Measurements from ENCODE around the gene METTL16. TPM values are rescaled to one million over a fixed set of nuclear protein-coding genes. Genes with fewer than 3 reads are reported as not detected.
A peak's percentile ranks its signal among the peaks of the same experiment; 100 is the strongest.

METTL16 gene
- total and polyA plus RNA-seq, 9 of the 15 experiments (the other 6 are each of a cell fraction or from before 2014, with no cell fraction given), result 12.1 to 30.5 (median 19.8) TPM

DNA sequence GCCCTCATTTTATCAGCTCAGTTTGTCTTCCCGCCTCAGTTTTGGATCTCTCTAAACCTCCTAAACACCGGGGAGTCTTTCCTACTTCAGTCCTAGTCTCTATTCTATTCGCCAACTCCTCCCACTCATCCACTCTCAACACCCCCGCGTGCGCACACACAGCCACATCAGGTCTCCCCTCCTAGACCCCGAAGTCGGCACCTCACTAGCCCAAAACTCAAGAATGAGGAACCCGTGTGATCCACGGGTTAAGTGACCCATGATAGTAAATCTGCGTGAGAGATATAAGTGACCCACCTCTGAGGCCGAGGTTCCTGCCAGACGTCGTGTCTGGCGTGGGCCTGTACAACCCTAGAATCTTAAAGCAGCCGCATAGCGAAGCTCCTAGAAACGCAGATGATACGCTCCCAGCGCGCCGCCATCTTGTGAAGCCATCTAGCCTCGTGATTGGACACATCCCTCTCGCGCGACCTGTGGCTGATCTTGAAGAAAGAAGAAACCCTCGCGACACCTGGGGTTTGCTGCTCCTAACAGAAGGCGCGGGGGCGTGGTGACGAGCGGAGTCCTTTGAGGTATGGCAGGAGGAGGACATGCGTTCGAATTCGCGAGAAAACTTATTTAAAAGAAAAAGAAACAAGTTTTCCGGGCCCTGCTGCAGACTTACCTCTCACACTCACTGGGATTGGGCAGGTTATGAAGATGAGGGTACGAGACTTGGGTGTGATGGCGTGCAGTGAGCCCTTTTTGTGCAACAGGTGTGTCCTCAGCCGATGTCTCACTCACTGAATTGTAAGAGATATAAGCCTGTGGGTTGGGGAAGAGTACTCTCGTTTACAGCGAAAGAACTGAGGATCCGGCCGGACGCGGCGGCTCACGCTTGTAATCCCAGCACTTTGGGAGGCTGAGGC lies at the start of gene METTL16 (continued):
- TF ChIP-seq IRF2 (CRISPR knock-in tag; IDR thresholded peaks at IDR 0.05) (no peak), HOXB6 (CRISPR knock-in tag; IDR thresholded peaks at IDR 0.05; ENCODE audit: borderline replicate concordance) (no peak), HEY1 (CRISPR knock-in tag; IDR thresholded peaks at IDR 0.05; ENCODE audit: borderline replicate concordance) (no peak), E2F6 (IDR thresholded peaks at IDR 0.05; ENCODE audit: borderline replicate concordance in 1 of 2, extremely low read depth in 1 of 2, insufficient read depth in 1 of 2, insufficient read length in 1 of 2, low read depth in 1 of 2, low read length in 1 of 2, poor library complexity in 1 of 2, severe bottlenecking in 1 of 2) (peak in 1 of 2 experiments; percentile 7), CREB3L1 (IDR thresholded peaks at IDR 0.05; ENCODE audit: borderline replicate concordance, low read depth) (peak; percentile 59; the same call in 1 of the 2 replicates), ZBTB8A (IDR thresholded peaks at IDR 0.05; ENCODE audit: partially characterized antibody) (no peak), BRD9 (IDR thresholded peaks at IDR 0.05; ENCODE audit: low read depth, partially characterized antibody) (peak; percentile 20), ERF (CRISPR knock-in tag; IDR thresholded peaks at IDR 0.05) (no peak), NFATC3 (IDR thresholded peaks at IDR 0.05) (no peak), CREB1 (IDR thresholded peaks at IDR 0.05) (no peak), CREB1 (CRISPR knock-in tag; IDR thresholded peaks at IDR 0.05) (no peak), ZNF449 (CRISPR knock-in tag; IDR thresholded peaks at IDR 0.05) (no peak), HDAC3 (IDR thresholded peaks at IDR 0.05; ENCODE audit: borderline replicate concordance, partially characterized antibody) (no peak), SRSF3 (IDR thresholded peaks at IDR 0.05; ENCODE audit: insufficient read depth, low read length) (no peak), TCF3 (CRISPR knock-in tag; IDR thresholded peaks at IDR 0.05) (no peak), RFX7 (CRISPR knock-in tag; IDR thresholded peaks at IDR 0.05) (no peak), ZNF133 (CRISPR knock-in tag; IDR thresholded peaks at IDR 0.05) (no peak), NFYB (IDR thresholded peaks at IDR 0.05; ENCODE audit: extremely low read depth, insufficient read length) (no peak)
- TF ChIP-seq, protein P1, sequence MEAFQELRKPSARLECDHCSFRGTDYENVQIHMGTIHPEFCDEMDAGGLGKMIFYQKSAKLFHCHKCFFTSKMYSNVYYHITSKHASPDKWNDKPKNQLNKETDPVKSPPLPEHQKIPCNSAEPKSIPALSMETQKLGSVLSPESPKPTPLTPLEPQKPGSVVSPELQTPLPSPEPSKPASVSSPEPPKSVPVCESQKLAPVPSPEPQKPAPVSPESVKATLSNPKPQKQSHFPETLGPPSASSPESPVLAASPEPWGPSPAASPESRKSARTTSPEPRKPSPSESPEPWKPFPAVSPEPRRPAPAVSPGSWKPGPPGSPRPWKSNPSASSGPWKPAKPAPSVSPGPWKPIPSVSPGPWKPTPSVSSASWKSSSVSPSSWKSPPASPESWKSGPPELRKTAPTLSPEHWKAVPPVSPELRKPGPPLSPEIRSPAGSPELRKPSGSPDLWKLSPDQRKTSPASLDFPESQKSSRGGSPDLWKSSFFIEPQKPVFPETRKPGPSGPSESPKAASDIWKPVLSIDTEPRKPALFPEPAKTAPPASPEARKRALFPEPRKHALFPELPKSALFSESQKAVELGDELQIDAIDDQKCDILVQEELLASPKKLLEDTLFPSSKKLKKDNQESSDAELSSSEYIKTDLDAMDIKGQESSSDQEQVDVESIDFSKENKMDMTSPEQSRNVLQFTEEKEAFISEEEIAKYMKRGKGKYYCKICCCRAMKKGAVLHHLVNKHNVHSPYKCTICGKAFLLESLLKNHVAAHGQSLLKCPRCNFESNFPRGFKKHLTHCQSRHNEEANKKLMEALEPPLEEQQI (IDR thresholded peaks at IDR 0.05), result no peak
- TF ChIP-seq, protein P2, sequence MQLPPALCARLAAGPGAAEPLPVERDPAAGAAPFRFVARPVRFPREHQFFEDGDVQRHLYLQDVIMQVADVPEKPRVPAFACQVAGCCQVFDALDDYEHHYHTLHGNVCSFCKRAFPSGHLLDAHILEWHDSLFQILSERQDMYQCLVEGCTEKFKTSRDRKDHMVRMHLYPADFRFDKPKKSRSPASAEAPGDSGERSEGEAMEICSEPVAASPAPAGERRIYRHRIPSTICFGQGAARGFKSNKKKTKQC (CRISPR knock-in tag; IDR thresholded peaks at IDR 0.05), result no peak

All from K562 (cell line).